H1 (cell line): ENCODE data around the gene CSPG5. TPM values are rescaled to one million over a fixed set of nuclear protein-coding genes. Genes with fewer than 3 reads are reported as not detected.

ENCODE experiments used
- ASH2L ChIP-seq: fragments of 200-600, 300-600 bp; sonication (generic); IDR thresholded peaks from one replicate; pipeline ENCODE4 v1.7.1; 2017; ENCODE audit warnings: low read length
- CHD7 ChIP-seq: fragments of 300-600 bp; sonication (generic); IDR thresholded peaks from 2 replicates; pipeline ENCODE4 v1.7.1; 2012; ENCODE audit warnings: low read length, moderate library complexity, mild to moderate bottlenecking, inconsistent platforms; ENCODE audit not compliant: insufficient replicate concordance
- EGR1 ChIP-seq: IDR thresholded peaks from 2 replicates; pipeline ENCODE4 v1.6.1; 2011; ENCODE audit warnings: low read depth, low read length, borderline replicate concordance
- GTF2F1 ChIP-seq: IDR thresholded peaks from 2 replicates; pipeline ENCODE4 v1.6.1; 2012; ENCODE audit warnings: low read depth, low read length, improper control_type of control experiment, borderline replicate concordance
- RBBP5 ChIP-seq: IDR thresholded peaks from 2 replicates; pipeline ENCODE4 v1.7.1; 2012; ENCODE audit warnings: low read depth, mild to moderate bottlenecking, inconsistent platforms, low read length, moderate library complexity, borderline replicate concordance
- SRF ChIP-seq: IDR thresholded peaks from 2 replicates; pipeline ENCODE4 v1.6.1; 2011; ENCODE audit warnings: mild to moderate bottlenecking, low read depth, low read length, moderate library complexity
- polyA plus RNA-seq, 7 experiments: library from polyadenylated mRNA; depleted of rRNA in 3 of 7; stranded (reverse) in 5 of 7; unstranded in 2 of 7; fragments of >200 nt in 5 of 7; fragments of 200-250 nt in 2 of 7; gene quantifications; 1 replicate in 5 of 7; 2 replicates in 1 of 7; 4 replicates in 1 of 7; pipeline versions ENCODE4 v1.2.1 to v1.2.3, GENCODE V29; 2011 to 2013; ENCODE audit warnings: missing spikeins in 2 of 7, mixed read lengths in 2 of 7
- total RNA-seq: library from RNA; stranded (reverse); fragmentation: NEBNext Ultra II Directional; extraction: Animal tissue kit (Norgen Biotek cat#: 25700); gene quantifications from 2 replicates; pipeline ENCODE4 v1.2.1, GENCODE V29; 2021

CSPG5 gene
- total and polyA plus RNA-seq, 2 of the 8 experiments (the other 6 are each of a cell fraction or from before 2014, with no cell fraction given): 2.1 to 7.4 TPM

- TF ChIP-seq ASH2L: no peak
- TF ChIP-seq EGR1: no peak
- TF ChIP-seq RBBP5: no peak
- TF ChIP-seq GTF2F1: no peak
- no peak for TF ChIP-seq SRF
- no peak for TF ChIP-seq CHD7
Observed at GRCh38 chr3:47603332-47603731, 24.7 kb upstream of the CSPG5 start (continued).
